Suppressor macrophage treated with lipopolysaccharide for 4 hours (primary cell): Measurements from ENCODE around the gene CYP4F8.
"Not testable (repeated sequence)": the region's sequence is repeated elsewhere in the genome, so short reads cannot be mapped to it uniquely, and the experiment has no call there.

Experiments used
- DNase-seq: peaks from one replicate; pipeline ENCODE4 v3.0.0-alpha.2; 2020

CYP4F8 gene

DNA sequence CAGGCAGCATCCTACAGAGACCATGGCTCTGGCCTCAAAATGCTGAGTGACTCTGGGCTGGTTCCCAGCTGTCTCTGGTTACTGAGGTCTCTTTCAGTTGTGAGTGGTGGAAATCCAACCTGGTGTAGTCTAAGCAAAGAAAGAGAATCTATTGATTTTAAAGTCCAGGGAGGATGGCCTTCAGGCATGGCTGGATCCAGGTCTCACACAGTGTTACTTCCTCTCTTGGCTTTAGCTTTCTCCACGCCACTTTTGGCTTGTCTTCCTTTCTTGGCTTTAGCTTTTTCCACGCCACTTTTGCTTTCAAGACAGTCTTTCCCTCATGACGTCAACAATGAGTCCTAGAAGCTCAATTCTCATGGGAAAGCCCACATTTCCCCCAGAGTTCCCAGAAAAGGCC lies 29.8 kb downstream of the CYP4F8 start:
- DNase-seq, result no peak

DNA sequence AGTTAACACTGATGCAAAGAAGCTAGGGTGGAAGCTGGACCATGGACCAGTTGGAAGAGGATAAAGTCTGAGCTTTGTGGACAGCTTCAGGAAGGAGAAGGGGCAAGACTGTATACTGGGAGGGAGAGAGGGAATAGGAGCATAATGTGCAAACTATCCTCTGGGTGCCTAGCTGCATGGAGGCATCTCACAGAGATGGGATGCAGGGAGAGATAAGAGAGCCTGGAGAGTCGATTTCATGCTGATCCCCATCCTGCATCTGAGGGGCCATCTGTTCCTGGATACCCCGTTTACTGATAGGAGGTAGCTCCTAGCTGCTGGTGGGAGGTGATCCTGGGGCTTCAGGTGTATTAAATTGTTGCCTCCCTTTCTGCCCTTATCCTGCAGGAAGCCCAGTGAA lies 34.5 kb downstream of the CYP4F8 start:
- no peak for DNase-seq

DNA sequence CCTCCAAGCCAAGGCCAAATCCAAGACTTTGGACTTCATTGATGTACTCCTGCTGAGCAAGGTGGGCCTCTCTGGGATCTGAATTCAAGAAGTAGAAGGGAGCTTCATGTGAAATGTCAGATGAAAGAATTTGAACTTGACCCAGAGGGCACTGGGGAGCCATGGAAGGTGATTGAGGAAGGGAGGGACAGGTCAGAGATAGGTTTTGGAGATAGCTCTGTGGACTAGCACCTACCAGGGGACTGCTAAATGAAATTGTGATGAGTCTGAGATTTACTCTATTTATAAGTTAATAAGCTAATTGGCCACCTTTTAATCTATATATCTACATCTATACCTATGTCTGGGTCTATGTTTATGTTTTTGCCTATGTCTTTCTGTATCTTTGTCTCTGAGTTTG lies 35.1 kb downstream of the CYP4F8 start:
- not testable (repeated sequence) for DNase-seq

DNA sequence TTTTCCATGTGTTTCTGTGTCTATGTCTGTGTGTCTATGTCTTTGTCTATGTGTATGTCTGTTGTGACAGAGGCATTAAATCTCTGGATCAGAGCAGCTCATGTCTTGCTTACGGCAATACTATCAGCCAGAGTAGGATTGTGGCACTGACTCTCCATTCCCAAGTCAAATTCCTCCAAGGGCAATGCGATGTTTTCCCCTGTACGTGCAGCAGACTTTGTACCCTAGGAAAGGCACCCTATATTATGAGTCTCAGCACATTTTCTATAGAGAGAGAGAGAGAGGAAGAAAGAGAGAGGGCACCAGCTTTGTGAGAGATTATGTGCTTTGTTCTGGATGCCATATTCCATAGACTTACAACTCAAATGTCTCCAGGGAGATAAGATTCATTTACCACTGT lies 36.8 kb downstream of the CYP4F8 start:
- no peak for DNase-seq

DNA sequence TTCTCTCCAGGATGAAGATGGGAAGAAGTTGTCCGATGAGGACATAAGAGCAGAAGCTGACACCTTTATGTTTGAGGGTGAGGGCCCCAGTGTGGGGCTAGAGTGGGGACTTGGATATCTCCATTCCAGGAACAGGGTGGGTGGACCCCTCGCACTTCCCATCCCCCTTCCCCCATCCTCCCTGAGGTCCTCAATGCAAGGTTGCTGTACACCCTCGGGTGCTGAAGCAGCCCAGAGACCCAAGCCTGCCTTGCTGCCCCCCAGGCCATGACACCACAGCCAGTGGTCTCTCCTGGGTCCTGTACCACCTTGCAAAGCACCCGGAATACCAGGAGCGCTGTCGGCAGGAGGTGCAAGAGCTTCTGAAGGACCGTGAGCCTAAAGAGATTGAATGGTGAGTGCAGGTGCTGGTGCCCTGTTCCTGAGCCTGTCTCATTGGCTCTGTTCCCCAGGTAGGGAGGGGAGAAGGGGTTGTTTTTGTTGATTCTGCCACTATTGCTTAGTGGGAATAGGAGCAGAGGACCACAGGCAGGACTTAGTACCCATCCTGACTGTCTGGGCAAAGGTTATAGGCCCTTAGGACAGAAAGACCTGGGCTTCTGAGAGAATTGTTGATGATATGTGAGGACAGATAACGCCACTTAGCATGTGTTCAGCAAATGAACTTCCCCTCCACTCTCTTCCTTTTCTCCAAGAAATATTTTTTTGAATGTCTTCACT lies 37.7 kb downstream of the CYP4F8 start:
- no peak for DNase-seq

DNA sequence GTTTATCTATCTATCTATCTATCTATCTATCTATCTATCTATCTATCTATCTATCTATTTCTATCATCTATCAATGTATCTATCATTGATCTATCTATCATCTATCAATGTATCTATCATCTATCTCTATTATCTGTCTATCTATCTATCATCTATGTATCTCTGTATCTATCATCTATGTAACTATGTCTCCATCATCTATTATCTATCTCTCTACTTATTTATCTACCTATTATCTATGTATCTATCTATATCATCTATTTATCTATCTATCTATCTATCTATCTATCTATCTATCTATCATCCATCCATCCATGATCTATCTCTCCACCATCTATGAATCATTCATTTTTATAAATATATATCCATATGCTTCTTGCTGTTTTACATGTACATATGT lies 41.4 kb downstream of the CYP4F8 start:
- no peak for DNase-seq

DNA sequence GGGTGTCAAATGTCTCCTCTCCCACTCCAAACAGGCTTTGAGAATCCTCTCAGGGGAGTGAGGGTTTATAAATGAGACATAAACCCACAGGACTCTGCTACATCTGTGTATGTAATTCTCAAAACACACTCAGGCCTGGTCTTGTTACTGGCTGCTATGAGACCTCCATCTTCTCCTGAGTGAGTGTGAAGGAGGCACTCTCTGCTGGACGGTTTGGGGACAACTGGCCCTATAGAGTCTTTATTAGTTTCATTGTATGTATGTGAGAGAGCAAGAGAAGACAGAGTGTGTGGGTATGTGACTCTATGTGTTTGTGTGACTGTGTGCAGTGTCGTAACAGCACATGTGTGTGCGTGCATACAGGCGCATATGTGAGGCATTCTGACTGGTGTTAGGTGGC lies 48.2 kb downstream of the CYP4F8 start:
- DNase-seq, result no peak

DNA sequence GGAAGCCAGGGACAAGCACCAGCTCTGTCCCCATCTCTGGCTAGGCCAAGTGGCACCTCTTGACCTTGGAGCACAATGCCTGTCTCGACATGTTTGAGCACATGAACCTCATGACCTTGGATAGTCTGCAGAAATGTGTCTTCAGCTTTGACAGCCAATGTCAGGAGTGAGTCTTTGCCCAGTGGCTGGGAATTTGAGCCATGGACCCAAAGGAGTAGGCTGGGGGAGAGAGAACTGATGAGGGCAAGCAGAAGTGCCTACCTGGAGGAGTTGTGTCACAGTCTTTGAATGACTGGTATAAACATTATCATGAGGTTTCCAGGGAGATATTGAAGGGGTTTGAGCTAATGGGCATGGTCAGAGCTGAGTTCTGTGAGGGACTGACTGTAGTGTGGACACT lies 51.2 kb downstream of the CYP4F8 start:
- DNase-seq, result no peak

DNA sequence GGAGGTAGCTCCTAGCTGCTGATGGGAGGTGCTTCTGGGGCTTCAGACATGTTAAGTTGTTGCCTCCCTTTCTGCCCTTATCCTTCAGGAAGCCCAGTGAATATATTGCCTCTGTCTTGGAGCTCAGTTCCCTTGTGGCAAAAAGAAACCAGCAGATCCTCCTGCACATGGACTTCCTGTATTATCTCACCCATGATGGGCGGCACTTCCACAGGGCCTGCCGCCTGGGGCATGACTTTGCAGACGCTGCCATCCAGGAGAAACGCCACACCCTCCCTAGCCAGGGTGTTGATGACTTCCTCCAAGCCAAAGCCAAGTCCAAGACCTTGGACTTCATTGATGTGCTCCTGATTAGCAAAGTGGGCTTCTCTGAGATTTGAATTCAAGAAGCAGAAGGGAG lies 51.9 kb downstream of the CYP4F8 start:
- peak; percentile 61 for DNase-seq

DNA sequence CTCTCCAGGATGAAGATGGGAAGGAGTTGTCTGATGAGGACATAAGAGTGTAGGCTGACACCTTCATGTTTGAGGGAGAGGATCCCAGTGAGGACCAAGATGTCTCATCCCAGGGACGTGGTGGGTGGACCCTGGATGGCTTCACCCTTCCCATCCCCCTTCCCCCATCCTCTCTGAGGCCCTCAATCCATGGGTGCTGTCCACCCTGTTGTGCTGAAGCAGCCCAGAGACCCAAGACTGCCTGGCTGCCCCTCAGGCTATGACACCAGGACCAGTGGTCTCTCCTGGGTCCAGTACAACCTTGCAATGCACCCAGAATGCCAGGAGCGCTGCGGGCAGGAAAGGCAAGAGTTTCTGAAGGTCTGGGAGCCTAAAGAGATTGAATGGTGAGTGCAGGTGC lies 54.4 kb downstream of the CYP4F8 start:
- no peak for DNase-seq

DNA sequence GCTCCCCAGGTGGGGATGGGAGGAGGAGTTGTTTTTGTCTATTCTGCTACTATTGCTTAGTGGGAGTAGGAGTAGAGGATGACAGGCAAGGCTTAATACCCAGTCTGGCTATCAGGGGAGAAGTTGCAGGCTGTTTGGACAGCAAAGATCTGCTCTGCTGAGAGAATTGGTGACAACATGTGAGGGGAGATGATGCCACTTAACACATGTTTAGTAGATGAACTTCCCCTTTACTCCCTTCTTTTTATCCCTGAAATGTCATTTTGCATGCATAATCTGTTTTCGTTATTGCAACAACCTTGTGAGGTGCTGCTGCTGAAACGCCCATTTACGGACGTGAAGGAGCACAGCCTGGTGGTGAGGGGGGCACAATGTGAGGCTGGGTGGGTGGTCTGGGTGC lies 54.9 kb downstream of the CYP4F8 start:
- DNase-seq, result peak; percentile 46

DNA sequence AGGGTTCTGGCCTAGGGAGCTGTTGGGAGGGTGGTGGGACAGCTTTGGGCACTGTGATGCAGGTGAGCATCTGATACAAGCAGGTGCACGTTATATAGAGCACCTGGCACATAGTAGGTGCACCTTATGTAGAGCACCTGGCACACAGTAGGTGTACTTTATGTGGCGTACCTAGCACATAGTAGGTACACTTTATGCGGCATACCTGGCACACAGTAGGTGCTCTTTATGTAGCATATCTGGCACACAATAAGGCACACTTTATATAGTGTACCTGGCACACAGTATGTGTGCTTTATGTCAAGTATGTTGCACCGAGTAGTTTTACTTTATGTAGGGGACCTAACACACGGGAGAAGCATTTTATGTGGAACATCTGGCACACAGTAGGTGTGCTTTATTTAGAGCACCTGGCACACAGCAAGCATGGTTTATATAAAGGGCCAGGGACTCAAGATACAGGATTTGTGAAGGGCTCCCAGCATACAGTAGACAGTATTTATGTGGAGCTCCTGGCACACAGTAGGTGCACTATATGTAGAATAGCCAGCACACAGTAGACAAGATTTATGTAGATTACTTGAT lies 56.3 kb downstream of the CYP4F8 start:
- DNase-seq, result no peak

DNA sequence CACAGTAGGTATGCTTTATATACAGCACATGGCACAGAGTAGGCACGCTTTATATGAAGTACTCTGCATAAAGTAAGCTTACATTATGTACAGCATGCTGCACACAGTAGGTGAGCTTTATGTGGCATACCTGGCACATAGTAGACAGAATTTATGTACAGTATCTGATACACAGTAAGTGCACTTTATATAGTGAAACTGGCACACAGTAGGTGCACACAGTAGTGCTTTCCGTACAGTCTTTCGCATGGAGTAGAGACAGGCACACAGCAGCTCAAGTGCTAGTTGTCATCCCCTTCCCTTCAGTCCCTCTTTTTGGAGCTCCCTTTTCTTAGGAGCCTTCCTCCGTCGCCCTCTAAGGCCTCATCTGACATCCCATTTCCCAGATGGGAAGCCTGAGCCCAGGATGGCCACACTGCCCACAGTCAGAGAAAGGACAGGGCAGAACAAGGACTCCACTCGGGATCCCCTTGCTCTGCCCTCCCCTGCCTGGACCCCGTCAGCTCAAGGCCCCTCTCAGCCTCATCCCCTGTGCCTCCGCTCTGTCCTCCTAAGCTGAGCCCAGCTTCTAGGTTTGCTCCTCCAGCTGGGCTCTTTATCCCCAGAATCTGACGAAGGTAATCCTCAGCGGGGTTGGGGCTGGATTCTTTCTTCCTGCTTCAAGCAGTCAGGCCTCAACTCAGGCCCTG lies 57.0 kb downstream of the CYP4F8 start:
- no peak for DNase-seq

DNA sequence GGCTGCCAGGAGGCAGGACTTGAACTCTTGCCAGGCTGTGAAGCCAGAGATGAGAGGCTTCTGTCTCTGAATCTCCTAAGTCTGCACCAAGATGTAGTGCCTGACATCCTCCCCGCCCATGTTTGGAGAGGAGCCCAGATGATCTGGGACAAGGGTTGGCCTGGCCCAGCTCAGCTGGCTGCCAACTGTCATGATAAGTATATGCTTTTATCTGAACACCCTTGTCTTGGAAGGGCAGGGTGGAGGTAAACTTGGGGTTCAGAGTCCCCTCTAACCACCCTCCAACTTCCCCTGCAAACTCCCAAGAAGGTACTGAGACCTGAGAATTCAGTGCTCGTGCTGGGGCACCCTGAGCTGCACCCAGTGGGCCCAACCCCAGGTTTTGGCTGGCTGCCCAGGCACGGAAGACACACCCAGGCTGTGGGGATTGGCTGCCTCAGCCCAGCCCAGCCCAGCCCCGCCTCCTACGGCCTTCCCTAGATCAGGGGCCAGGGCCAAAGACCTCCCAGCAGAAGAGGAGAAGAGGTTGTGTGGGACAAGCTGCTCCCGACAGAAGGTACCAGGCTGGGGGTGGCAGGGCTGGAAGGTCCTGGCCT lies 57.7 kb downstream of the CYP4F8 start, which contains the start of gene CYP4F12:
Gene CYP4F12, plus strand, starts transcription at position 508 of the 596 bp plus-strand sequence. CDS start 443 bp downstream, outside the sequence.
- no peak for DNase-seq

DNA sequence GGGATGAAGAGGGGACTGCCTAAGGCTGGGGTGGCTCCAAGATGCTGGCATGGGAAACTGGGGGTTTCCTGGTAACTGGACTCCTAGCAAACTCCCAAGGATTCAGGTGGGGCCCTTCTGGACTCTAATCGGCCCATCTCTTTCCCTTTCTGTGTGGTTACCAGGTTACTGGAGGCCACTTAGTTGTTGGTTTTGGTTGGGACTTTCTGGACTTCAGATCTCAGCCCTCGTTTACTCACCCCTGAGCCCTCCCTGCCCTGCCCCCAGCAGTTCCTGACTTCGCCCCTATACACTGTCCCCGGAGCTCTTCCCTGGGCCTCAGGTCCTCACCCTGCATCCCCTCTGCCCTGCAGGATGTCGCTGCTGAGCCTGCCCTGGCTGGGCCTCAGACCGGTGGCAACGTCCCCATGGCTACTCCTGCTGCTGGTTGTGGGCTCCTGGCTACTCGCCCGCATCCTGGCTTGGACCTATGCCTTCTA lies 58.2 kb downstream of the CYP4F8 start:
- DNase-seq, result no peak

DNA sequence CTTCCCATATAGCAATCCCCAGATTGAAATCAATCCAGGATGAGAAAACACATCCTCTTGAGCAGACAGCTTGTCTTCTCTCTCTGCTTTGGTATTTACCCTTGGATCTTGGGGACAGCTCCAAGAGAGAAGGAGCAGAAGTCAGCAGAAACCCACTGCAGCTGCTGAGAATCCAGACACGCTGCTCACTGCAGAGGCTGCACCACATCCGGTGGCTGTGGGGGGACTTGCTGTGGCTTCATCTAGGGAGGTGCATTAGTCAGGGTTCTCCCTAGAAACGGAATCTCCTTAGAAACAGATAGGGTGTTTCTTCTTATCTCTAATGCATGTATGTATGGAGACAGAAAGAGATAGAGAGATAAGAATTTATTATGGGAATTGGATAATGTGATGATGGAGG lies 60.5 kb downstream of the CYP4F8 start:
- DNase-seq, result no peak

DNA sequence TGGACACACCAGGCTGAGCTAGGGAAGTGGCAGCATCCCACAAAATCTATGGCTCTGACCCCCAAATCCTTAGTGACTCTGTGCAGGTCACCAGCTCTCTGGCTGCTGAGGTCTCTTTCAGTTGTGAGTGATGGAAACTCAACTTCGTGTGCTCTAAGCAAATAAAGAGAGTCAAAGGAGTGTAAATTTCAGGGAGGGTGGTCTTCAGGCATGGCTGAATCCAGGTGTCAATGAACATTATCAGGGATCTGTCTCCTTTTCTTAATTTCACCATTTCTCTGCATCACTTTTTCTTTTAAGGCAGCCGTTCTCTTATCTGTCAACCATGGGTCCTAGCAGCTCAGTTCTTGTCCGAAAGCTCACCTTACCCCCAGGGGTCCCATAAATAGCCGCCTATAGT lies 64.1 kb downstream of the CYP4F8 start:
- no peak for DNase-seq

DNA sequence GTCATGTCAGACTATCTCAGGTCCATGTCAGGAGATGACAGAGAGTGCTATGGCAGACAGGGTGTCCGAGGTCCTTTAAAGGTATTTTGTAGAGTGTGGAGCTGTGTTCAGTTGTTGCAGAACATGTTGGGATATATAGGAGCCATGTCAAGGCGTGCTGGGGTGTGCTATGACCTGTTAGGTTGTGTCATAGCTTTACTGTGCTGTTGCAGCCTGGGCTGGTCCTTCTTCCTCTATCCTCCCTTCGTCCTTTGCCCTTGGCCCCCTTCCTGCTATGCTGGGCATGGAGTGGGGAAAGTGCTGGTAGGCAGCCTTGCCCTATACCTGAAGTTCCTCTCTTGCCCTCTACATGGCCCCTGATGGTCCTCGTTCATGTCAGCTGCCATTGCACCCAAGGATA lies 64.8 kb downstream of the CYP4F8 start:
- DNase-seq, result not testable (repeated sequence)
